ENCODE results near the gene KDM4C. TPM values are rescaled to one million over a fixed set of nuclear protein-coding genes. Genes with fewer than 3 reads are reported as not detected.

KDM4C gene
- total RNA-seq, 2 donors from 2014 or later = 11.0 to 11.9 TPM

DNA sequence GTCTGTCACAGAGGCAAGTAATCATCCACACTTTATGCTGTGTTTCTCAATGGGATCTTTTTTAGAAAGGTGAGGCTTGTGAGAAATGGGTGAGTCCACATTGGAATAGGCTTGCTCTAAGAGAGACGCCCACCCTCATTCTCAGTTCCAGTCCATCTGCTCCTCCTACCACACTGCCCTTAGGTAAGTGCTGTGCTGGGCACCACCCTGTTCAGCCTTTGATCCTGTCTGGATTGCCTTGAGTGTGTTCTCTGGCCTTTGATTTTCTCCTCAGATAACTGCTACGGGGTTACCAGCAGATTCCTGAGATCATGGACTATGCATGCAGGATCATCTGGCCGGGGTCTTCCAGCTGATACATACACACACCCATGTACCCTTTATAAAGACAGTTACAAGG lies 328.6 kb downstream of the KDM4C start:
- H3K4me3 ChIP-seq = no peak overlapping the region
- DNase-seq (ENCODE audit: low spot score) = no peak
- no peak overlapping the region for H3K27ac ChIP-seq
- TF ChIP-seq, protein P1, sequence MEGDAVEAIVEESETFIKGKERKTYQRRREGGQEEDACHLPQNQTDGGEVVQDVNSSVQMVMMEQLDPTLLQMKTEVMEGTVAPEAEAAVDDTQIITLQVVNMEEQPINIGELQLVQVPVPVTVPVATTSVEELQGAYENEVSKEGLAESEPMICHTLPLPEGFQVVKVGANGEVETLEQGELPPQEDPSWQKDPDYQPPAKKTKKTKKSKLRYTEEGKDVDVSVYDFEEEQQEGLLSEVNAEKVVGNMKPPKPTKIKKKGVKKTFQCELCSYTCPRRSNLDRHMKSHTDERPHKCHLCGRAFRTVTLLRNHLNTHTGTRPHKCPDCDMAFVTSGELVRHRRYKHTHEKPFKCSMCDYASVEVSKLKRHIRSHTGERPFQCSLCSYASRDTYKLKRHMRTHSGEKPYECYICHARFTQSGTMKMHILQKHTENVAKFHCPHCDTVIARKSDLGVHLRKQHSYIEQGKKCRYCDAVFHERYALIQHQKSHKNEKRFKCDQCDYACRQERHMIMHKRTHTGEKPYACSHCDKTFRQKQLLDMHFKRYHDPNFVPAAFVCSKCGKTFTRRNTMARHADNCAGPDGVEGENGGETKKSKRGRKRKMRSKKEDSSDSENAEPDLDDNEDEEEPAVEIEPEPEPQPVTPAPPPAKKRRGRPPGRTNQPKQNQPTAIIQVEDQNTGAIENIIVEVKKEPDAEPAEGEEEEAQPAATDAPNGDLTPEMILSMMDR (IDR thresholded peaks at IDR 0.05) = no peak
- no peaks in the 10 kb centered on the region for H3K4me1 ChIP-seq
- H3K27me3 ChIP-seq = no peaks in the 10 kb centered on the region
- no peaks in the 10 kb centered on the region for H3K9me3 ChIP-seq
- no peaks in the 10 kb centered on the region for H3K36me3 ChIP-seq

DNA sequence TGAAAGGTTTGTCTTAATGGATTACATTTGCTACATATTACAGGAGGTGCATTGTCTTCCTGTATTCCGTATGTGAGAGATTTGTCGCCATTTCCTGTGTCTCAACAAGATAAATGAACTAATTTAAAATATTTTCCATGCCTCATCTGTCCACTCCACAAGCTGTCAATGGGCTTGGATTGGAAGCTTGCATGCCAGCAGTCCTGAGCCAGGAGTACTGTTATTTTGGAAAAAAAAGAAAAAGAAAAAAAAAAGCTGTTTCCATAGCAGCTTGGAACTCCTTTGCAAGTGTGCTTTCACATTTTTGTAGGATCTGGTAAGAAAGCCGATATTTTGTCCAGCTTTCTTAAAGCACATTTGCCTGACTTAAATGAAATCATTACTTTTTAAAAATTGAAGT lies 330.8 kb downstream of the KDM4C start:
- TF ChIP-seq, protein P1 (IDR thresholded peaks at IDR 0.05) = no peak
- Histone ChIP-seq H3K9me3 (no peaks in the 10 kb centered on the region), H3K4me3 (no peak overlapping the region), H3K27me3 (no peaks in the 10 kb centered on the region), H3K27ac (no peak overlapping the region), H3K4me1 (no peaks in the 10 kb centered on the region), H3K36me3 (no peaks in the 10 kb centered on the region)
- no peak for DNase-seq (ENCODE audit: low spot score)

DNA sequence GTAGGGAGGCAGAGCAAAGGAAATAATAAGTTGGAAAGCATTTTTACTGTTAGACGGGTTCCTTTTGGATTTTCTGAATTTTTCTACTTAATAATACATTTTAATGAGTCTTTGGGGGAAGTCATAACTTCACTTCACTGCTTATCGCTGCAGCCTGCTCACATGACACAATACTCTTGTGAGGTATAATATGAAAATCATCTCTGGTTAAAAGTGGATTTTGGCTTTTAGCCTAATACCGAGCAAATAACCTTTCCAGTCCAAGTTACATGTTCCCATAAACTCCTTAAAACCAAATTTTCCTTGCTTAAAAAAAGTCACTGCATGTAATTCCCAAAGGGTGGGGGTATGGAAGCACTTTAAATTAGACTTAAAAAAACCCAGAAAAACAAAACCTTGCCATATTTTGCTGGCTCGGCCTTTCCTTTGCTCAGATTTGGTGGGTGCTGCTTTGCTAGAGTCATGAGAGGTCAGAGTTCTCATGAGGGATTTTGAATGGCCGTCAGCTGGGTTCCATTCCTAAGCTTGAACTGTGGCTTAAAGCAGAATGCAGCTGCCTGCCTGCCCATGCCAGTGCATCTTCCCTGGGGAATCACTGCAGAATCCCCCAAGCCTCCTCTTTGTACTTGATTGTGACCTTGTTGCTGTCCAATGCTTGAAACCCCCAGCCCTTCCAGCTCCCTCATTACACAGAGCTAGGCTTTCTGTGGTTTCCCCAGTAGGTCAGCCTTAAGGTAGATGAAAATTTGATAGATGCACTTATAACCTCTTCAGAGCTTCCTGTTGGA lies 331.8 kb downstream of the KDM4C start:
- Histone ChIP-seq H3K27ac (no peak overlapping the region), H3K4me3 (no peak overlapping the region), H3K9me3 (no peaks in the 10 kb centered on the region), H3K27me3 (no peaks in the 10 kb centered on the region), H3K36me3 (no peaks in the 10 kb centered on the region), H3K4me1 (no peaks in the 10 kb centered on the region)
- DNase-seq (ENCODE audit: low spot score) = no peak
- TF ChIP-seq, protein P1 (IDR thresholded peaks at IDR 0.05) = no peak

DNA sequence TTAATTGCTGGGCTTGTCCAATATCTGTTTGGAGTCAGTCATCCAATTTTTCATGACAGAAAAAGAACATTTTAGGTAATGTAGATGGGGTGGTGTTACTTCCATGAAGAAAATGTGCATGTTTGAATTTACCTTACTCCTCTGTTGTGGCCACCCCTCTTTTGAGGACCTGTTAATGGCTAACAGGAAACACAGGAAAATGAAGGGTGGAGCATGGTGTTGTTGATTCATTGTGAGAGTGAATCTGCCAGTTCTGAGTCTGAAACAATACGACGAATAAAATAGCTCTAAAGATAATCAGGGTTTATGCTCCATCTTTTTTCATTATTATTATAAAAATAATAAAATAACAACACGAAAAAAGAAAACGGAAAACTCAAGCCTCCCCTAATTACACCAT lies 335.3 kb downstream of the KDM4C start:
- Histone ChIP-seq H3K27ac (no peak overlapping the region), H3K4me3 (no peak overlapping the region), H3K27me3 (no peaks in the 10 kb centered on the region), H3K36me3 (no peaks in the 10 kb centered on the region), H3K4me1 (peaks cover 0 to 7% of the 10 kb centered on the region in 2 donors), H3K9me3 (no peaks in the 10 kb centered on the region)
- TF ChIP-seq, protein P1 (IDR thresholded peaks at IDR 0.05) = no peak
- no peak for DNase-seq (ENCODE audit: low spot score)

DNA sequence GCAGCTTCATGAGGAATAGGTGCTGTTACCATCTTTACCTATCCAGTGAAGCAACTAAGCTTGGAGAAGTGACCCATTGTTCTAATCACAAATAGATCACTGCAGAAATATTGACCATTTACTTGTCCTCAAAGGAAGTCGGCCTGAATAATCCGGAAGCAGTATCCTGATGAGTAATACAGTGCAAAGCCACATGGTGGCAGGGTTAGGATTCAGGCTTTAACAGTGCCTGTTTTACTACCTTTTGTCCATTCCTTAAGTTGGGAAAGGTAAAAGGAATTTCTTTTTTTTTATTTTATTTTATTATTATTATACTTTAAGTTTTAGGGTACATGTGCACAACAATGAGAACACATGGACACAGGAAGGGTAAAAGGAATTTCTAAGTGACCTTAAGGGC lies 336.3 kb downstream of the KDM4C start:
- TF ChIP-seq, protein P1 (IDR thresholded peaks at IDR 0.05) = peak; percentile 20 to 61
- Histone ChIP-seq H3K27me3 (no peaks in the 10 kb centered on the region), H3K4me3 (no peak overlapping the region), H3K27ac (no peak overlapping the region), H3K9me3 (no peaks in the 10 kb centered on the region), H3K4me1 (peaks cover 0 to 12% of the 10 kb centered on the region in 2 donors), H3K36me3 (no peaks in the 10 kb centered on the region)
- no peak for DNase-seq (ENCODE audit: low spot score)

DNA sequence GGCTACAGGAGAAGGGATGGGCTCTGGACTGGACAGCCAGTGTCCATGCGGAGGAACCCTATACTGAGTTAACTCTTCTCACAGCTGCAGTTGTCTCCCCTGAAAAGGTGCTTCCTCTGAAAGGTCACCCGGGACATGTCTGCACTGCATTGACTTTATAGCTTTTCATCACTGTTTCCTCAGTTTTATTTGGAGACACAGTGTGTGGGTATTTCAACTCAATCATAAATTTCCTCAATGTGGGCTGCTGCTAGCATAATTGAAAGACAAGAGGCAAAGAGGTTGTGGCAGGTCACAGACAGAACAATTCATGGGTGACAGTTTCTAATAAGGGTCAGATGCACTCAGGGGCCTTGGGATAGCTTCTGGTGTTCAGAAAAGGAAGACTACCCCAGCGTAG lies 336.8 kb downstream of the KDM4C start:
- no peaks in the 10 kb centered on the region for H3K36me3 ChIP-seq
- DNase-seq (ENCODE audit: low spot score) = no peak
- TF ChIP-seq, protein P1 (IDR thresholded peaks at IDR 0.05) = no peak
- H3K4me3 ChIP-seq = no peak overlapping the region
- no peaks in the 10 kb centered on the region for H3K27me3 ChIP-seq
- H3K9me3 ChIP-seq = no peaks in the 10 kb centered on the region
- H3K4me1 ChIP-seq = peaks cover 0 to 12% of the 10 kb centered on the region in 2 donors
- no peak overlapping the region for H3K27ac ChIP-seq
